H1 (cell line): ENCODE data around the gene DUOX1. TPM values are rescaled to one million over a fixed set of nuclear protein-coding genes. Genes with fewer than 3 reads are reported as not detected.

Experiments
- CTCF ChIA-PET: fragments of 300-600 bp; sonication (Branson Sonifier 250); formaldehyde crosslinking; loops from one replicate; lab custom pipeline; 2021; ENCODE audit not compliant: partially characterized antibody; lab: Charles Lee
- POLR2A ChIA-PET: fragments of 300-600 bp; sonication (Branson Sonifier 250); formaldehyde crosslinking; loops from one replicate; lab custom pipeline; 2021; ENCODE audit warnings: inconsistent platforms; ENCODE audit not compliant: partially characterized antibody; lab: Charles Lee
- DNase-seq, 2 experiments: peaks; one replicate each; pipeline versions ENCODE4 v3.0.0 to v3.0.0-alpha.2; 2010 to 2022; ENCODE audit warnings: low spot score in 2 of 2, low read depth in 1 of 2, mixed read lengths in 1 of 2
- FAIRE-seq: peaks from 2 replicates; lab custom pipeline; 2011; peaks lifted over from hg19 to GRCh38; lab: Jason Lieb, UNC
- H2AFZ ChIP-seq: 2 replicates; pipeline ENCODE4 v1.8.1; 2012; ENCODE audit warnings: low read length, inconsistent platforms
- H2AK5ac ChIP-seq: 2 replicates; pipeline ENCODE4 v1.6.1; 2013; ENCODE audit warnings: low read depth, low read length
- H2BK120ac ChIP-seq: replicated peaks from 2 replicates; pipeline ENCODE3; 2013; ENCODE audit warnings: low read depth, low read length, inconsistent platforms
- H2BK12ac ChIP-seq: 2 replicates; pipeline ENCODE4 v1.6.1; 2013; ENCODE audit warnings: low read depth, low read length
- H2BK15ac ChIP-seq: 2 replicates; pipeline ENCODE4 v1.6.1; 2013; ENCODE audit warnings: low read length
- H2BK20ac ChIP-seq: 2 replicates; pipeline ENCODE4 v1.6.1; 2013; ENCODE audit warnings: low read length
- H2BK5ac ChIP-seq: 2 replicates; pipeline ENCODE4 v1.6.1; 2013; ENCODE audit warnings: low read depth, low read length
- H3K14ac ChIP-seq: 2 replicates; pipeline ENCODE4 v1.6.1; 2013; ENCODE audit warnings: inconsistent platforms; ENCODE audit not compliant: insufficient read length
- H3K18ac ChIP-seq: 2 replicates; pipeline ENCODE4 v1.6.1; 2013; ENCODE audit warnings: low read length; ENCODE audit errors: extremely low read depth
- H3K23ac ChIP-seq: 2 replicates; pipeline ENCODE4 v1.6.1; 2013; ENCODE audit warnings: inconsistent platforms; ENCODE audit not compliant: insufficient read length
- H3K23me2 ChIP-seq: 2 replicates; pipeline ENCODE4 v1.6.1; 2013; ENCODE audit warnings: low read depth, low read length
- H3K27ac ChIP-seq: 2 replicates; pipeline ENCODE4 v1.6.1; 2011; ENCODE audit warnings: low read depth, low read length, inconsistent platforms
- H3K27me3 ChIP-seq, 4 experiments: replicated peaks in 1 of 4; 1 replicate in 1 of 4; 2 replicates in 3 of 4; pipeline versions ENCODE4 v1.6.1 to v1.8.1; 2011 to 2013; ENCODE audit warnings: low read length in 3 of 4, mild to moderate bottlenecking in 3 of 4, inconsistent platforms in 2 of 4, mixed read lengths in 2 of 4, moderate library complexity in 1 of 4; ENCODE audit not compliant: control insufficient read depth in 3 of 4, insufficient read depth in 3 of 4; ENCODE audit errors: extremely low read depth in 1 of 4
- H3K36me3 ChIP-seq, 4 experiments: 2 replicates each; pipeline versions ENCODE4 v1.6.1 to v1.8.1; 2011 to 2013; ENCODE audit warnings: mild to moderate bottlenecking in 4 of 4, low read length in 3 of 4, moderate library complexity in 2 of 4, control low read depth in 1 of 4, inconsistent platforms in 1 of 4; ENCODE audit not compliant: insufficient read depth in 4 of 4, control insufficient read depth in 2 of 4
- H3K4ac ChIP-seq: replicated peaks from 2 replicates; pipeline ENCODE3; 2013; ENCODE audit warnings: low read length, low read depth, mixed read lengths, inconsistent platforms; ENCODE audit not compliant: insufficient read length
- H3K4me1 ChIP-seq, 4 experiments: replicated peaks in 1 of 4; 1 replicate in 1 of 4; 2 replicates in 3 of 4; pipeline versions ENCODE4 v1.6.1 to v1.8.1; 2011 to 2013; ENCODE audit warnings: low read length in 3 of 4, inconsistent platforms in 2 of 4, mixed read lengths in 1 of 4; ENCODE audit not compliant: insufficient read depth in 4 of 4, control insufficient read depth in 3 of 4
- H3K4me2 ChIP-seq, 2 experiments: 2 replicates each; pipeline versions ENCODE4 v1.6.1 to v1.8.1; 2011 to 2013; ENCODE audit warnings: low read depth in 2 of 2, low read length in 2 of 2, control low read depth in 1 of 2, inconsistent platforms in 1 of 2, mild to moderate bottlenecking in 1 of 2; ENCODE audit not compliant: insufficient read depth in 1 of 2
- H3K4me3 ChIP-seq, 4 experiments: fragments of 200-600, 300-600 bp in 1 of 4; sonication (generic), shearing (Covaris generic), sonication (Bioruptor Twin) in 1 of 4; 2 replicates each; pipeline versions ENCODE4 v1.5.1 to v1.8.1; 2011 to 2016; ENCODE audit warnings: low read length in 4 of 4, low read depth in 3 of 4, control low read depth in 2 of 4, inconsistent platforms in 2 of 4, mild to moderate bottlenecking in 2 of 4, mixed read lengths in 1 of 4, moderate library complexity in 1 of 4; ENCODE audit not compliant: insufficient read depth in 2 of 4; ENCODE audit errors: extremely low read depth in 1 of 4
- H3K56ac ChIP-seq: replicated peaks from 2 replicates; pipeline ENCODE3; 2013; ENCODE audit warnings: low read depth, mild to moderate bottlenecking, mixed read lengths, low read length, inconsistent platforms; ENCODE audit not compliant: insufficient read length
- H3K79me1 ChIP-seq: 2 replicates; pipeline ENCODE4 v1.6.1; 2013; ENCODE audit warnings: low read depth, low read length, control low read depth
- H3K79me2 ChIP-seq, 2 experiments: 2 replicates each; pipeline versions ENCODE4 v1.6.1 to v1.8.1; 2012 to 2013; ENCODE audit warnings: low read length in 2 of 2, mild to moderate bottlenecking in 2 of 2, inconsistent platforms in 1 of 2; ENCODE audit not compliant: insufficient read depth in 2 of 2, control insufficient read depth in 1 of 2
- H3K9ac ChIP-seq, 4 experiments: replicated peaks in 1 of 4; 1 replicate in 1 of 4; 2 replicates in 3 of 4; pipeline versions ENCODE4 v1.6.1 to v1.8.1; 2011 to 2013; ENCODE audit warnings: low read depth in 3 of 4, low read length in 3 of 4, control low read depth in 2 of 4, mild to moderate bottlenecking in 2 of 4, moderate library complexity in 2 of 4, inconsistent platforms in 1 of 4; ENCODE audit errors: extremely low read depth in 1 of 4
- H3K9me3 ChIP-seq, 2 experiments: 2 replicates each; pipeline versions ENCODE4 v1.6.1 to v1.8.1; 2012 to 2013; ENCODE audit warnings: mild to moderate bottlenecking in 2 of 2, moderate library complexity in 2 of 2, control low read depth in 1 of 2, inconsistent platforms in 1 of 2, low read depth in 1 of 2, low read length in 1 of 2, mixed read lengths in 1 of 2; ENCODE audit not compliant: insufficient read depth in 2 of 2
- H4K20me1 ChIP-seq, 2 experiments: replicated peaks in 1 of 2; 2 replicates each; pipeline versions ENCODE3 to v1.8.1; 2011 to 2013; ENCODE audit warnings: inconsistent platforms in 2 of 2, low read length in 2 of 2, mild to moderate bottlenecking in 1 of 2; ENCODE audit not compliant: insufficient read depth in 2 of 2, control insufficient read depth in 1 of 2
- H4K5ac ChIP-seq: 2 replicates; pipeline ENCODE4 v1.6.1; 2013; ENCODE audit warnings: low read length, low read depth, mixed read lengths, inconsistent platforms; ENCODE audit not compliant: insufficient read length
- H4K8ac ChIP-seq: 2 replicates; pipeline ENCODE4 v1.8.0; 2013; ENCODE audit warnings: mild to moderate bottlenecking, moderate library complexity, low read length, inconsistent platforms; ENCODE audit not compliant: insufficient read depth; ENCODE audit errors: extremely low read depth
- H4K91ac ChIP-seq: replicated peaks from 2 replicates; pipeline ENCODE3; 2013; ENCODE audit warnings: low read length, mixed read lengths, inconsistent platforms; ENCODE audit not compliant: insufficient read length
- CEBPB ChIP-seq: IDR thresholded peaks from 2 replicates; pipeline ENCODE4 v1.6.1; 2012; ENCODE audit warnings: low read depth, low read length
- E2F6 ChIP-seq: IDR thresholded peaks from 2 replicates; pipeline ENCODE4 v1.6.1; 2012; ENCODE audit warnings: inconsistent platforms
- EZH2 ChIP-seq: fragments of 200-600 bp; sonication (generic); IDR thresholded peaks from 2 replicates; pipeline ENCODE4 v1.7.1; 2012; ENCODE audit warnings: low read depth, mild to moderate bottlenecking, moderate library complexity, low read length, inconsistent platforms; ENCODE audit not compliant: severe bottlenecking
- JUN ChIP-seq: IDR thresholded peaks from 2 replicates; pipeline ENCODE4 v1.6.1; 2011; ENCODE audit warnings: low read depth, mild to moderate bottlenecking, improper control_type of control experiment, low read length
- MAX ChIP-seq: IDR thresholded peaks from 2 replicates; pipeline ENCODE4 v1.6.1; 2012; ENCODE audit warnings: inconsistent platforms
- SIX5 ChIP-seq: IDR thresholded peaks from 2 replicates; pipeline ENCODE4 v1.6.1; 2011; ENCODE audit warnings: mild to moderate bottlenecking, low read depth, low read length
- SUZ12 ChIP-seq: fragments of 200-600 bp; sonication (generic); IDR thresholded peaks from 2 replicates; pipeline ENCODE4 v1.6.1; 2012; ENCODE audit warnings: mild to moderate bottlenecking, inconsistent platforms, low read length, moderate library complexity, mixed read lengths
- TEAD4 ChIP-seq: IDR thresholded peaks from 2 replicates; pipeline ENCODE4 v1.6.1; 2012; ENCODE audit warnings: low read depth, low read length, inconsistent platforms, mixed read lengths
- YY1 ChIP-seq: IDR thresholded peaks from 2 replicates; pipeline ENCODE4 v1.6.1; 2011; ENCODE audit warnings: low read depth, mild to moderate bottlenecking, low read length
- WGBS, 2 experiments: shearing (Covaris generic) in 1 of 2; methylation state at CpG; one replicate each; pipeline versions ENCODE4 v1.1.6 to v1.1.7; 2013 to 2015; ENCODE audit warnings: low lambda C conversion rate in 2 of 2, mixed read lengths in 2 of 2, inconsistent platforms in 1 of 2, low coverage in 1 of 2, missing lambda C conversion rate in 1 of 2; ENCODE audit not compliant: insufficient replicate concordance in 2 of 2, insufficient coverage in 1 of 2, insufficient read length in 1 of 2; ENCODE audit errors: extremely low coverage in 1 of 2, missing lambda C conversion rate in 1 of 2; 5-methylcytosine and 5-hydroxymethylcytosine counted together
- polyA plus RNA-seq, 7 experiments: library from polyadenylated mRNA; depleted of rRNA in 3 of 7; stranded (reverse) in 5 of 7; unstranded in 2 of 7; fragments of >200 nt in 5 of 7; fragments of 200-250 nt in 2 of 7; gene quantifications; 1 replicate in 5 of 7; 2 replicates in 1 of 7; 4 replicates in 1 of 7; pipeline versions ENCODE4 v1.2.1 to v1.2.3, GENCODE V29; 2011 to 2013; ENCODE audit warnings: missing spikeins in 2 of 7, mixed read lengths in 2 of 7
- total RNA-seq: library from RNA; stranded (reverse); fragmentation: NEBNext Ultra II Directional; extraction: Animal tissue kit (Norgen Biotek cat#: 25700); gene quantifications from 2 replicates; pipeline ENCODE4 v1.2.1, GENCODE V29; 2021

Gene DUOX1
- total and polyA plus RNA-seq, 2 of the 8 experiments (the other 6 are each of a cell fraction or from before 2014, with no cell fraction given), result 0.84 to 1.4 TPM

- Histone ChIP-seq H3K79me1 (no peaks in the 10 kb centered on the region), H4K91ac (no peak overlapping the region), H3K23me2 (no peaks in the 10 kb centered on the region), H3K79me2 (no peaks in the 10 kb centered on the region), H3K23ac (no peak overlapping the region), H3K4me3 (peak overlapping the region; percentile 8 to 57 (median 36); a peak in 7 of 8 replicates), H3K9me3 (no peaks in the 10 kb centered on the region), H3K9ac (no peak overlapping the region; a peak in 1 of 7 replicates), H4K8ac (no peak overlapping the region), H3K4me1 (peaks cover 0 to 8% (median 6%) of the 10 kb centered on the region in 4 experiments; a peak in 5 of 7 replicates), H2BK5ac (no peak overlapping the region), H3K27me3 (peaks cover 59 to 76% (median 68%) of the 10 kb centered on the region in 4 experiments), H4K20me1 (peaks cover 0 to 2% of the 10 kb centered on the region in 2 experiments), H3K14ac (no peak overlapping the region), H3K18ac (peak overlapping the region; percentile 71), H4K5ac (no peak overlapping the region), H2BK120ac (no peak overlapping the region), H3K4ac (no peak overlapping the region), H2AFZ (0 out of 2 replicates have a peak overlapping the region, but pooled peaks have one; percentile 69), H3K36me3 (no peaks in the 10 kb centered on the region), H3K27ac (no peak overlapping the region), H2BK15ac (peak overlapping the region; percentile 66; the same call in 1 of the 2 replicates), H3K4me2 (peak overlapping the region; percentile 53 to 74), H3K56ac (no peak overlapping the region), H2BK12ac (peak overlapping the region; percentile 20; the same call in 1 of the 2 replicates), H2BK20ac (no peak overlapping the region), H2AK5ac (no peak overlapping the region)
- no peak for FAIRE-seq
- CTCF ChIA-PET, result interaction anchor here (1.1 to 7.9 kb wide), 6 partner anchors 8 to 21 kb away, joined by 3 to 45 read pairs (median 16); partner anchors contain the start of genes DUOX2 and DUOXA2
- DNase-seq, result peak in 1 of 2 experiments; percentile 71
- 32% methylated on average over 9 of the region's 57 CpGs; no CpG with 5 or more reads in 1 of the 2 experiments for WGBS, 2 experiments
- POLR2A ChIA-PET, result interaction anchor here (1.2 to 1.9 kb wide), 5 partner anchors 12 to 66 kb away, joined by 3 to 4 read pairs (median 4); no protein-coding TSS in a partner anchor
- peak; percentile 63; the same call in 1 of the 2 replicates for TF ChIP-seq YY1
- TF ChIP-seq SUZ12, result peak; percentile 56
- no peak for TF ChIP-seq JUN
- TF ChIP-seq SIX5, result no peak
- peak; percentile 73 for TF ChIP-seq MAX
- TF ChIP-seq E2F6, result peak; percentile 83
- TF ChIP-seq EZH2, result peak; percentile 69
- TF ChIP-seq CEBPB, result no peak
- peak; percentile 53; the same call in 1 of the 2 replicates for TF ChIP-seq TEAD4
These were observed 5.1 kb downstream of the DUOX1 start for GRCh38 chr15:45134682-45135604.
